Measurements from ENCODE around the gene ATF4. TPM values are rescaled to one million over a fixed set of nuclear protein-coding genes. Genes with fewer than 3 reads are reported as not detected.

Gene ATF4
- total and polyA plus RNA-seq, 2 of the 13 experiments (the other 11 are each of a cell fraction or from before 2014, with no cell fraction given) = 486 to 1,297 TPM

DNA sequence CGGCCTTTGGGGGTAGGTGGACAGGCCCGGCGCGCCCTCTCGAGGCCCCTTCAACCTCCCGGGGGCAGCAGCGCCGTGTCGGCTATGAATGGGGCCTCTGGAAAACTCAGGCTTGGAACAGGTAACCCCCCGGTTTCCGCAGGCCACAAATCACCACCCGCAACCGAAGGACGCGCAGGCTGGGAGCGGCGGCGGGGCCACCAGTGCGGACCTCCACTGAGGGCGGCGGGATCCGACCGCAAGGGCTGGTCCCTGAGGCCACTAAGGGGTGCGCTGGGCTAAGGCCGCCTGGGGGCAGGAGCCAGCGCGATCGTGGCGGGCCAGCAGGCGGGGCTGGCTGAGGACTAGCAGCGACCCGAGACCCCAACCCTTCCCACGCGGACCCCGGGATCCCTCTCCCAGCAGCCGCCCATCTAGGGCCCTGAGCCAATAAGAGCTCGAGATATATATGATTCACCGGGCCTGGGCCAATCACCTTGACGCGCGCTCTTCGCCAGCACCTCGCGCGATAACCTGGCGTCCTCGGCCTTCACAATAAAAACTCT lies 609 bp upstream of the ATF4 start (continued):
- TF ChIP-seq ARNT2 (CRISPR knock-in tag; IDR thresholded peaks at IDR 0.05; ENCODE audit: low read depth) = no peak
- TF ChIP-seq NFYC (CRISPR knock-in tag; IDR thresholded peaks at IDR 0.05) = peak; percentile 90
- no peak for TF ChIP-seq ZNF496 (CRISPR knock-in tag; IDR thresholded peaks at IDR 0.05; ENCODE audit: insufficient replicate concordance)
- TF ChIP-seq ZSCAN12 (CRISPR knock-in tag; IDR thresholded peaks at IDR 0.05) = no peak
- TF ChIP-seq PHF8 (CRISPR knock-in tag; IDR thresholded peaks at IDR 0.05) = peak; percentile 86; the same call in 1 of the 2 replicates
- TF ChIP-seq, protein P1, sequence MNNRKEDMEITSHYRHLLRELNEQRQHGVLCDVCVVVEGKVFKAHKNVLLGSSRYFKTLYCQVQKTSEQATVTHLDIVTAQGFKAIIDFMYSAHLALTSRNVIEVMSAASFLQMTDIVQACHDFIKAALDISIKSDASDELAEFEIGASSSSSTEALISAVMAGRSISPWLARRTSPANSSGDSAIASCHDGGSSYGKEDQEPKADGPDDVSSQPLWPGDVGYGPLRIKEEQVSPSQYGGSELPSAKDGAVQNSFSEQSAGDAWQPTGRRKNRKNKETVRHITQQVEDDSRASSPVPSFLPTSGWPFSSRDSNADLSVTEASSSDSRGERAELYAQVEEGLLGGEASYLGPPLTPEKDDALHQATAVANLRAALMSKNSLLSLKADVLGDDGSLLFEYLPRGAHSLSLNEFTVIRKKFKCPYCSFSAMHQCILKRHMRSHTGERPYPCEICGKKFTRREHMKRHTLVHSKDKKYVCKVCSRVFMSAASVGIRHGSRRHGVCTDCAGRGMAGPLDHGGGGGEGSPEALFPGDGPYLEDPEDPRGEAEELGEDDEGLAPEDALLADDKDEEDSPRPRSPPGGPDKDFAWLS (CRISPR knock-in tag; IDR thresholded peaks at IDR 0.05; ENCODE audit: borderline replicate concordance) = no peak; the same call in 1 of the 2 replicates
- no peak for TF ChIP-seq ADNP (CRISPR knock-in tag; IDR thresholded peaks at IDR 0.05)
- peak; percentile 75; the same call in 1 of the 2 replicates for TF ChIP-seq CCDC6 (CRISPR knock-in tag; IDR thresholded peaks at IDR 0.05)
- TF ChIP-seq ZNF138 (CRISPR knock-in tag; IDR thresholded peaks at IDR 0.05; ENCODE audit: low read depth) = no peak
- no peak; the same call in 1 of the 2 replicates for TF ChIP-seq ZNF274 (CRISPR knock-in tag; IDR thresholded peaks at IDR 0.05)
- TF ChIP-seq MIER2 (CRISPR knock-in tag; IDR thresholded peaks at IDR 0.05) = no peak
- TF ChIP-seq, protein P2, sequence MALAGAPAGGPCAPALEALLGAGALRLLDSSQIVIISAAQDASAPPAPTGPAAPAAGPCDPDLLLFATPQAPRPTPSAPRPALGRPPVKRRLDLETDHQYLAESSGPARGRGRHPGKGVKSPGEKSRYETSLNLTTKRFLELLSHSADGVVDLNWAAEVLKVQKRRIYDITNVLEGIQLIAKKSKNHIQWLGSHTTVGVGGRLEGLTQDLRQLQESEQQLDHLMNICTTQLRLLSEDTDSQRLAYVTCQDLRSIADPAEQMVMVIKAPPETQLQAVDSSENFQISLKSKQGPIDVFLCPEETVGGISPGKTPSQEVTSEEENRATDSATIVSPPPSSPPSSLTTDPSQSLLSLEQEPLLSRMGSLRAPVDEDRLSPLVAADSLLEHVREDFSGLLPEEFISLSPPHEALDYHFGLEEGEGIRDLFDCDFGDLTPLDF (CRISPR knock-in tag; IDR thresholded peaks at IDR 0.05) = peak; percentile 63; the same call in 1 of the 2 replicates
- no peak for TF ChIP-seq JUNB (CRISPR knock-in tag; IDR thresholded peaks at IDR 0.05; ENCODE audit: borderline replicate concordance)
- no peak for TF ChIP-seq XBP1 (CRISPR knock-in tag; IDR thresholded peaks at IDR 0.05)
- no peak for TF ChIP-seq ZBTB8A (CRISPR knock-in tag; IDR thresholded peaks at IDR 0.05; ENCODE audit: borderline replicate concordance, low read depth)
- TF ChIP-seq, protein P3, sequence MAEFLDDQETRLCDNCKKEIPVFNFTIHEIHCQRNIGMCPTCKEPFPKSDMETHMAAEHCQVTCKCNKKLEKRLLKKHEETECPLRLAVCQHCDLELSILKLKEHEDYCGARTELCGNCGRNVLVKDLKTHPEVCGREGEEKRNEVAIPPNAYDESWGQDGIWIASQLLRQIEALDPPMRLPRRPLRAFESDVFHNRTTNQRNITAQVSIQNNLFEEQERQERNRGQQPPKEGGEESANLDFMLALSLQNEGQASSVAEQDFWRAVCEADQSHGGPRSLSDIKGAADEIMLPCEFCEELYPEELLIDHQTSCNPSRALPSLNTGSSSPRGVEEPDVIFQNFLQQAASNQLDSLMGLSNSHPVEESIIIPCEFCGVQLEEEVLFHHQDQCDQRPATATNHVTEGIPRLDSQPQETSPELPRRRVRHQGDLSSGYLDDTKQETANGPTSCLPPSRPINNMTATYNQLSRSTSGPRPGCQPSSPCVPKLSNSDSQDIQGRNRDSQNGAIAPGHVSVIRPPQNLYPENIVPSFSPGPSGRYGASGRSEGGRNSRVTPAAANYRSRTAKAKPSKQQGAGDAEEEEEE (CRISPR knock-in tag; IDR thresholded peaks at IDR 0.05; ENCODE audit: borderline replicate concordance) = no peak
- 0 out of 2 replicates have a peak, but pooled peaks have one; percentile 8 for TF ChIP-seq MTF1 (CRISPR knock-in tag; IDR thresholded peaks at IDR 0.05)
- TF ChIP-seq, protein P4, sequence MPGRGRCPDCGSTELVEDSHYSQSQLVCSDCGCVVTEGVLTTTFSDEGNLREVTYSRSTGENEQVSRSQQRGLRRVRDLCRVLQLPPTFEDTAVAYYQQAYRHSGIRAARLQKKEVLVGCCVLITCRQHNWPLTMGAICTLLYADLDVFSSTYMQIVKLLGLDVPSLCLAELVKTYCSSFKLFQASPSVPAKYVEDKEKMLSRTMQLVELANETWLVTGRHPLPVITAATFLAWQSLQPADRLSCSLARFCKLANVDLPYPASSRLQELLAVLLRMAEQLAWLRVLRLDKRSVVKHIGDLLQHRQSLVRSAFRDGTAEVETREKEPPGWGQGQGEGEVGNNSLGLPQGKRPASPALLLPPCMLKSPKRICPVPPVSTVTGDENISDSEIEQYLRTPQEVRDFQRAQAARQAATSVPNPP (CRISPR knock-in tag; IDR thresholded peaks at IDR 0.05) = no peak
- TF ChIP-seq, protein P5, sequence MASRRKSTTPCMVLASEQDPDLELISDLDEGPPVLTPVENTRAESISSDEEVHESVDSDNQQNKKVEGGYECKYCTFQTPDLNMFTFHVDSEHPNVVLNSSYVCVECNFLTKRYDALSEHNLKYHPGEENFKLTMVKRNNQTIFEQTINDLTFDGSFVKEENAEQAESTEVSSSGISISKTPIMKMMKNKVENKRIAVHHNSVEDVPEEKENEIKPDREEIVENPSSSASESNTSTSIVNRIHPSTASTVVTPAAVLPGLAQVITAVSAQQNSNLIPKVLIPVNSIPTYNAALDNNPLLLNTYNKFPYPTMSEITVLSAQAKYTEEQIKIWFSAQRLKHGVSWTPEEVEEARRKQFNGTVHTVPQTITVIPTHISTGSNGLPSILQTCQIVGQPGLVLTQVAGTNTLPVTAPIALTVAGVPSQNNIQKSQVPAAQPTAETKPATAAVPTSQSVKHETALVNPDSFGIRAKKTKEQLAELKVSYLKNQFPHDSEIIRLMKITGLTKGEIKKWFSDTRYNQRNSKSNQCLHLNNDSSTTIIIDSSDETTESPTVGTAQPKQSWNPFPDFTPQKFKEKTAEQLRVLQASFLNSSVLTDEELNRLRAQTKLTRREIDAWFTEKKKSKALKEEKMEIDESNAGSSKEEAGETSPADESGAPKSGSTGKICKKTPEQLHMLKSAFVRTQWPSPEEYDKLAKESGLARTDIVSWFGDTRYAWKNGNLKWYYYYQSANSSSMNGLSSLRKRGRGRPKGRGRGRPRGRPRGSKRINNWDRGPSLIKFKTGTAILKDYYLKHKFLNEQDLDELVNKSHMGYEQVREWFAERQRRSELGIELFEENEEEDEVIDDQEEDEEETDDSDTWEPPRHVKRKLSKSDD (CRISPR knock-in tag; IDR thresholded peaks at IDR 0.05; ENCODE audit: low read depth) = no peak
- TF ChIP-seq, protein P6, sequence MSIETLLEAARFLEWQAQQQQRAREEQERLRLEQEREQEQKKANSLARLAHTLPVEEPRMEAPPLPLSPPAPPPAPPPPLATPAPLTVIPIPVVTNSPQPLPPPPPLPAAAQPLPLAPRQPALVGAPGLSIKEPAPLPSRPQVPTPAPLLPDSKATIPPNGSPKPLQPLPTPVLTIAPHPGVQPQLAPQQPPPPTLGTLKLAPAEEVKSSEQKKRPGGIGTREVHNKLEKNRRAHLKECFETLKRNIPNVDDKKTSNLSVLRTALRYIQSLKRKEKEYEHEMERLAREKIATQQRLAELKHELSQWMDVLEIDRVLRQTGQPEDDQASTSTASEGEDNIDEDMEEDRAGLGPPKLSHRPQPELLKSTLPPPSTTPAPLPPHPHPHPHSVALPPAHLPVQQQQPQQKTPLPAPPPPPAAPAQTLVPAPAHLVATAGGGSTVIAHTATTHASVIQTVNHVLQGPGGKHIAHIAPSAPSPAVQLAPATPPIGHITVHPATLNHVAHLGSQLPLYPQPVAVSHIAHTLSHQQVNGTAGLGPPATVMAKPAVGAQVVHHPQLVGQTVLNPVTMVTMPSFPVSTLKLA (IDR thresholded peaks at IDR 0.05) = no peak

Measured in HepG2 (cell line).